ENCODE measurements around the gene IL17RA. TPM values are rescaled to one million over a fixed set of nuclear protein-coding genes. Genes with fewer than 3 reads are reported as not detected.

The IL17RA gene
- total RNA-seq, 1 donor from 2014 or later: 6.0 TPM

- intact Hi-C loops (cut with DNase I): loop anchor here (5.0 kb wide), 2 partner anchors 95 to 425 kb away; no protein-coding TSS in a partner anchor
- DNase-seq (ENCODE audit: low spot score): no peak
These were observed 7.5 kb upstream of the IL17RA start for GRCh38 chr22:17077255-17077654.

GRCh38 chr22:17079572-17079971 is 5.2 kb upstream of the IL17RA start:
- intact Hi-C loops (cut with DNase I): loop anchor here (5.0 kb wide), 2 partner anchors 93 to 423 kb away; no protein-coding TSS in a partner anchor
- DNase-seq (ENCODE audit: low spot score): no peak

DNA sequence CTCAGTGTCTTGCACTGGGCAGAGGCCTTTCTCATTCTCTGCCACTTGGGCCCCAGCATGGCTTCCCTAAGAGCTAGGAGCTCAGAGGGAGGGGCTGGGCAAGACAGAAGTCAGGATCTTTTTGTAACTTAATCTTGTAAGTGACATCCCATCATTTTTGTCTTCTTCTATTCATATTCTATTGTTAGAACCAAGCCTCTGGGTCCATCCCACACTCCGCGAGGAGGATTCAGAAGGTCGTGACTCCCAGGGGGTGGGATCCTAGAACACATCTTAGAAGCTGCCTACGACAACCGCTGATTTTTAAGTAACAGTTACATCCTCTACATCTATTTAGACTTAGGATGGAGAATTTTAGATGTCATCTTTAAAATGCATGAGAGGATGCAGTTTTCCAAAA is 1.5 kb upstream of the IL17RA start:
- no peak for DNase-seq (ENCODE audit: low spot score)
- intact Hi-C loops (cut with DNase I): no loop called here

DNA sequence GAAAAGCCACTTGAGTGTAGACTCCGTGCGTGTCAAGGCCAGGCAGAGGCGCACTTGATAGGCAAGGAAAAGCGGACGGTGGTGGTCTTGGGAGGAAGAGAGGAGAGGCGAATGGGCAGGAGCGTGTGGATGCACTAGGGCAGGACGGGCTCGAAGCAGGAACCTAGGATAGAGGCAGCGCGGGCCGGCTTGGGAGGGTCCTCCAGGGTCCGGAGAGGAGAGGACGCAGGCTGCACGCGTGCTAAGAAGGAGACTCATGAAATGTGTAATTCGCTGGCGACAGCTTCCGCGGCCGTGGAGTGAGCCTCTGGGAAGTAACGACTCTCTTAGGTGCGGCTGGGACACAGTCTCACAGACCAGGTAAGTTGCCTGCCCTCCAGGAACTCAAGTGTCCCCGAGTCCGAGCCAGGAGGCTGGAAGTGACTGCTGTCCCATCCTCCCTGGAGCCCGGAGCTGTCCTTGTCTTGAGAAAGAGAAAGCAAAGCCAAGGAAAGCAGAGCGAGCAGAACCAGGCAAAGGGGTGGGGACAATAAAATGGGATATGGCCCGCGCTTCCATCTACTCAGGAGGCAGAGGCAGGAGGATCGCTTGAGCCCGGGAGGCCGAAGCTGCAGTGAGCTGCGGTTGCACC is 874 bp upstream of the IL17RA start:
- intact Hi-C loops (cut with DNase I): loop anchor here (2.0 kb wide), 1 partner anchor 75 kb away; the partner anchor contains the start of gene HDHD5
- DNase-seq (ENCODE audit: low spot score): no peak

DNA sequence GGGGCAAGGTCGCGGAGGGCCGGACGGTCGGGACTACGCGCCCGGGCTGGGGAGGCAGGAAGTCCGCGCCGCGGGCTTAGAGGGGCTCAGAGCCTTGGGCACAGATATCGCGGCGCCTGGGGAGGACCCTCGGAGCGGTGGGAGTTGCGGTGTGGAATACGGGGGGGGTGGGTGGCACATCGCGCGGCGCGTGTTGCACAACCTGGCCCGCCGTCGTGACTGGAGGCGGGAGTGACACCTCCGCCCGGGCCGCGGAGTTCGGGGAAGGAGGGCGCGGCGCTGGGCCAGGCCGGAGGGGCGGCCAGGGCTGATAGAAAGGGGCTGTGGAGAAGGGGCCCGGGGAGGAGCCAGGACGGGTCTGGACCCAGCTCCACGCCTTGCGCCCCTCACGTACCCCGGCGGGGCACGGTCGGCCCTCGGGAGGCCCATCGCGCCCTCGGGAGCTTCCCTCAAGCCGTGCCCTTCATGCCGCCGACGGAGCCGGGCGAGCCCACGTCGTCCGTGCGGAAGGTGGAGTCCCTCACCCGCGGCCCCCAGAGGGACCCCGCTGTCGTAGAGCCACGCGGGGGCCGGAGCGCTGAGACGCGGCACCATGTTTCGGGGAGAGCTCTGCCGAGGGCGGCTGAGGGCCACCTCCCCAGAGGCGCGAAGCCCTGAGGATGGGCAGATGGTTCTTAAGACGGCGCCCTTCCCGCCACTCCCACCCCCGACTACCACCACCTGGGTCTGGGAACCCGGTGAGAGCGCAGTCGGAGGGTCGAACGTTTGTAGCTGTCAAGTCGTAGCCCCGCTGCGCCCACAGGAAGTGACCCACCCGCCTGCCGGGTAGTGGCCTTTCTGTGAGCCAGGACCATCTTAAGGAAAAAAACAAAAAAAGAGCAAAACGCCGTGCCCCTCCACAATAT is 729 bp downstream of the IL17RA start:
- intact Hi-C loops (cut with DNase I): loop anchor here (2.0 to 5.0 kb wide), 2 partner anchors 37 to 73 kb away; partner anchors contain the start of genes HDHD5 and TMEM121B

GRCh38 chr22:17086296-17086695 is 1.5 kb downstream of the IL17RA start:
- intact Hi-C loops (cut with DNase I): loop anchor here (5.0 kb wide), 1 partner anchor 36 kb away; the partner anchor contains the start of gene TMEM121B
- DNase-seq (ENCODE audit: low spot score): no peak

More for the DNA sequence above, 729 bp downstream of the IL17RA start:
- DNase-seq (ENCODE audit: low spot score): no peak

GRCh38 chr22:17086788-17087497 is 2.1 kb downstream of the IL17RA start:
- no peak for DNase-seq (ENCODE audit: low spot score)
- intact Hi-C loops (cut with DNase I): loop anchor here (5.0 kb wide), 1 partner anchor 35 kb away; the partner anchor contains the start of gene TMEM121B

GRCh38 chr22:17087498-17088131 is 2.8 kb downstream of the IL17RA start:
- intact Hi-C loops (cut with DNase I): loop anchor here (5.0 kb wide), 1 partner anchor 35 kb away; the partner anchor contains the start of gene TMEM121B
- no peak for DNase-seq (ENCODE audit: low spot score)

GRCh38 chr22:17090550-17090949 is 5.8 kb downstream of the IL17RA start:
- no peak for DNase-seq (ENCODE audit: low spot score)
- intact Hi-C loops (cut with DNase I): no loop called here

- intact Hi-C loops (cut with DNase I): no loop called here
These were observed 7.1 kb downstream of the IL17RA start for GRCh38 chr22:17091851-17092250.

DNA sequence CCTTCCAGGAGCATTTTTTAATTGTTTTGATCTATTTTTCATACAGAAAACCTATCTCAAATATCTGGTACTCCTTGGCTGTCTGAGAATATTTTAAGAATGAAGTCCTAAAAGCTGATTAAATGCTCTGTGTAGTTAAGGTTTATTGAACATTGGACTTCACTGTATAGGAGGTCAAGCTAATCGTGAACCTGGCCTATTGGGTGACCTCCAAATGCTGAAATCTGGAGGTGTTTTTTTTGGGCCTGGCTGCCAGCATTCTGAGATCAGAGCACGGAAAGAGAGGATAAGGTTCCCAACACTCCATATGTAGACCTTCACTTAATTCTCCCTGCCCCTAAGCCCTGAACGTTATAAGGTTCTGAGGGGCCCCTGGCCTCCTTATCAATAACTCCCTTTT is 8.3 kb downstream of the IL17RA start:
- no peak for DNase-seq (ENCODE audit: low spot score)
- intact Hi-C loops (cut with DNase I): no loop called here

More at GRCh38 chr22:17091851-17092250, 7.1 kb downstream of the IL17RA start:
- no peak for DNase-seq (ENCODE audit: low spot score)

GRCh38 chr22:17095538-17095937 is 10.7 kb downstream of the IL17RA start:
- intact Hi-C loops (cut with DNase I): no loop called here
- peak; percentile 24 for DNase-seq (ENCODE audit: low spot score)

GRCh38 chr22:17096071-17096470 is 11.3 kb downstream of the IL17RA start:
- intact Hi-C loops (cut with DNase I): no loop called here
- DNase-seq (ENCODE audit: low spot score): peak; percentile 65

- intact Hi-C loops (cut with DNase I): no loop called here
- DNase-seq (ENCODE audit: low spot score): peak; percentile 59
These were observed 12.3 kb downstream of the IL17RA start for GRCh38 chr22:17097062-17097461.

- intact Hi-C loops (cut with DNase I): no loop called here
- DNase-seq (ENCODE audit: low spot score): peak; percentile 26
These were observed 12.9 kb downstream of the IL17RA start for GRCh38 chr22:17097701-17098100.

DNA sequence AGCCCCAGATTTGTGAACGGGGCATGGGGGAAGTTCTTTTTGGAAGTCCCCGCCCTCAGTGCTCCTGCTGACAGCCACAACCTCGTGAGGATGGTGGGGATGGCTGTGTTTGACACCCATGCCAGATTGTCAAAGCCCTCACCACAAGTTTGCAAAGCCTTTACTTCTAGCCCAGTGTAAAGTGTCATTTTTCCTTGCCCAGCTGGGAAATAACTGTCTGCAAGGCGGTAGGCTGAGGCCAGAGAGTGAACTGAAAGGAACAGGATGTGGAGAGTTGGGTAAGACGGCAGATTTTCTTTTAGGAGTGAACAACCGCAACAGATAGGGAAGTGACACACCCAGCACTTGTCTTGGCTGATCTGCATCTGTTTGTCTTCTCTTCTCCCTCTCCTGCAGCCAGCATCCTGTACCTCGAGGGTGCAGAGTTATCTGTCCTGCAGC is 13.6 kb downstream of the IL17RA start:
- intact Hi-C loops (cut with DNase I): no loop called here
- peak; percentile 76 for DNase-seq (ENCODE audit: low spot score)

- no peak for DNase-seq (ENCODE audit: low spot score)
- intact Hi-C loops (cut with DNase I): no loop called here
These were observed 15.8 kb downstream of the IL17RA start for GRCh38 chr22:17100621-17101020.

- DNase-seq (ENCODE audit: low spot score): peak; percentile 17
- intact Hi-C loops (cut with DNase I): no loop called here
These were observed 16.9 kb downstream of the IL17RA start for GRCh38 chr22:17101475-17102296.

Measured in cardiac septum (tissue), 1 donor.